HAP-1 (cell line): ENCODE results near the gene ENPP1.
"Not testable (repeated sequence)": the region's sequence is repeated elsewhere in the genome, so short reads cannot be mapped to it uniquely, and the experiment has no call there.

ENCODE experiments used
- DNase-seq, 2 experiments: peaks; one replicate each; pipeline ENCODE4 v3.0.0-alpha.2; 2016 to 2020; ENCODE audit warnings: low spot score in 2 of 2
- H3K27me3 ChIP-seq: fragments of 250-450 bp; sonication (Bioruptor Pico); 2 replicates; pipeline ENCODE4 v1.5.1; 2020; ENCODE audit warnings: low read depth, mild to moderate bottlenecking, moderate library complexity
- H3K36me3 ChIP-seq: fragments of 250-450 bp; sonication (Bioruptor Pico); replicated peaks from 2 replicates; pipeline ENCODE4 v1.5.1; 2020; ENCODE audit warnings: mild to moderate bottlenecking
- H3K4me1 ChIP-seq: fragments of 250-450 bp; sonication (Bioruptor Pico); 2 replicates; pipeline ENCODE4 v1.5.1; 2020; ENCODE audit warnings: mild to moderate bottlenecking
- H3K4me3 ChIP-seq: fragments of 250-450 bp; sonication (Bioruptor Pico); 2 replicates; pipeline ENCODE4 v1.5.1; 2020; ENCODE audit warnings: mild to moderate bottlenecking, moderate library complexity
- H3K9me3 ChIP-seq: fragments of 250-450 bp; sonication (Bioruptor Pico); 2 replicates; pipeline ENCODE4 v1.5.1; 2020; ENCODE audit warnings: mild to moderate bottlenecking, moderate library complexity
- in situ Hi-C: fragments of 300-500 bp; cut with MboI; formaldehyde crosslinking; loops from 3 replicates; pipeline ENCODE4 v1.14.3; 2020; ENCODE audit warnings: low sequenced_read_pairs, inconsistent platforms, mixed read lengths

The ENPP1 gene

DNA sequence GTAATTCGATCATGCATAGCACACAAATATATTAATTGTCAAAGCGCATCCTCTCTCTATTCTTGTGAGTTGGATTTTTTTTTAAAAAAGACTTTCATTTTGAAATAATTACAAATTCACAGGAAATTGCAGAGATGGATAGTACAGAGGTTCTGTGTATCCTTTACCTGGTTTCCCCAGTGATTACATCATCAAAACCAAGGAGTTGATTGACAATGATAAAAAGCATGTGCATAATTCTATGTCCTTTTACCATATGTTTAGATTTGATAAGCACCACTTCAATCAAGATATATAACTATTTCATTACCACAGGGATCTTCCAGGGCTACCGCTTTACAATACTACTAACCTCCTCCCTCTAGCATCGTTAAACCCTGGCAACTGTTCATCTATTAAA lies 103.1 kb downstream of the ENPP1 start:
- H3K27me3 ChIP-seq, result peaks cover 16% of the 10 kb centered on the region
- in situ Hi-C loops, result loop anchor here (10.0 kb wide), 1 partner anchor 364 kb away; no protein-coding TSS in a partner anchor
- no peaks in the 10 kb centered on the region for H3K36me3 ChIP-seq
- no peaks in the 10 kb centered on the region; the same call in 1 of the 2 replicates for H3K4me1 ChIP-seq
- no peak overlapping the region for H3K4me3 ChIP-seq
- no peak for DNase-seq
- H3K9me3 ChIP-seq, result no peaks in the 10 kb centered on the region

GRCh38 chr6:131911951-131912350 lies 104.1 kb downstream of the ENPP1 start:
- Histone ChIP-seq H3K4me1 (no peaks in the 10 kb centered on the region; the same call in 1 of the 2 replicates), H3K27me3 (peaks cover 16% of the 10 kb centered on the region), H3K9me3 (no peaks in the 10 kb centered on the region), H3K36me3 (no peaks in the 10 kb centered on the region), H3K4me3 (no peak overlapping the region)
- in situ Hi-C loops, result loop anchor here (10.0 kb wide), 1 partner anchor 363 kb away; no protein-coding TSS in a partner anchor
- no peak for DNase-seq

DNA sequence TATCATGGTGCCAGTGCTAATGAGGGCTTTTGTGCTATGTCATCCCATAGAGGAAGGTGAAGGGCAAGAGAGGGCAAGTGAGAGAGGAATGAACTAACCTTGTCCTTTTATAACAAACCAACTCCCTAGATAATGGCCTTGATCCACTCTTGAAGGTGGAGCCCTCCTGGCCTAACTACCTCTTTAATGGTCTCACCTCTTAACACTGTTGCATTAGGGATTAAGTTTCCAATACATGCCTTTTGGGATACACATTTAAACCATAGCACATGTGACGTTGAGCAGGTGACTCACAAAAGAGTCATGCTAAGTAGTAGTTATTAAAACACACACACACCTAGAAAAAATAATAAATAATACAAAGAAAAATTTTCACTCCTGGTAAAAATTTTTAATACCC lies 106.4 kb downstream of the ENPP1 start:
- peaks cover 16% of the 10 kb centered on the region for H3K27me3 ChIP-seq
- no peak for DNase-seq
- in situ Hi-C loops, result loop anchor here (10.0 kb wide), 1 partner anchor 361 kb away; no protein-coding TSS in a partner anchor
- H3K9me3 ChIP-seq, result no peaks in the 10 kb centered on the region
- no peaks in the 10 kb centered on the region; the same call in 1 of the 2 replicates for H3K4me1 ChIP-seq
- no peaks in the 10 kb centered on the region for H3K36me3 ChIP-seq
- H3K4me3 ChIP-seq, result no peak overlapping the region

GRCh38 chr6:131914967-131915751 lies 107.3 kb downstream of the ENPP1 start:
- peaks cover 16% of the 10 kb centered on the region for H3K27me3 ChIP-seq
- H3K9me3 ChIP-seq, result no peaks in the 10 kb centered on the region
- H3K4me3 ChIP-seq, result no peak overlapping the region
- in situ Hi-C loops, result loop anchor here (5.0 to 10.0 kb wide), 2 partner anchors 218 to 360 kb away; no protein-coding TSS in a partner anchor
- peak; percentile 75 to 77 for DNase-seq
- H3K36me3 ChIP-seq, result no peaks in the 10 kb centered on the region
- no peaks in the 10 kb centered on the region; the same call in 1 of the 2 replicates for H3K4me1 ChIP-seq

- in situ Hi-C loops, result loop anchor here (5.0 to 10.0 kb wide), 2 partner anchors 219 to 359 kb away; no protein-coding TSS in a partner anchor
- peaks cover 13% of the 10 kb centered on the region for H3K27me3 ChIP-seq
- not testable (repeated sequence) for H3K4me3 ChIP-seq, H3K36me3 ChIP-seq, H3K4me1 ChIP-seq, DNase-seq, H3K9me3 ChIP-seq
Measured at GRCh38 chr6:131916091-131916796, 108.4 kb downstream of the ENPP1 start.

DNA sequence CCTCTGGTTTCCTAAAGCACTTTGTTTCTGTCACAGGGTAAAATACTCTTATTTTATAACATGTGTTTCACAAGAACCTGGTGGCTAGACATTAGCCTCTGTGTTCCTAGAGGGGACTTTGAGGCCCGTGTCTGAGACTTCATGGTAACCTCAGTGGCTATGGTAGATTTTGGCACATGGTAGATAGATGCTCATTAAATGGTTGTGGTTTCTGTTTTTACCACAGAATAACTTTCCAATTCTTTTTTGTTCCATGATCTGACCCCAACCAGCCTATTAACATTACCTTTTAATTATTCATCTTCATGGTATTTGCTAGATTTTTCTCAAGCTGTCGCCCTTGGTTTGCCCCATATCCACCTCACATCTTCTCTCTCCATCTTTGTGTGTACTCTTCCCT lies 109.0 kb downstream of the ENPP1 start:
- no peaks in the 10 kb centered on the region for H3K36me3 ChIP-seq
- DNase-seq, result no peak
- no peaks in the 10 kb centered on the region for H3K9me3 ChIP-seq
- H3K4me3 ChIP-seq, result no peak overlapping the region
- no peaks in the 10 kb centered on the region; the same call in 1 of the 2 replicates for H3K4me1 ChIP-seq
- H3K27me3 ChIP-seq, result peaks cover 9% of the 10 kb centered on the region
- in situ Hi-C loops, result loop anchor here (5.0 to 10.0 kb wide), 2 partner anchors 220 to 358 kb away; no protein-coding TSS in a partner anchor

DNA sequence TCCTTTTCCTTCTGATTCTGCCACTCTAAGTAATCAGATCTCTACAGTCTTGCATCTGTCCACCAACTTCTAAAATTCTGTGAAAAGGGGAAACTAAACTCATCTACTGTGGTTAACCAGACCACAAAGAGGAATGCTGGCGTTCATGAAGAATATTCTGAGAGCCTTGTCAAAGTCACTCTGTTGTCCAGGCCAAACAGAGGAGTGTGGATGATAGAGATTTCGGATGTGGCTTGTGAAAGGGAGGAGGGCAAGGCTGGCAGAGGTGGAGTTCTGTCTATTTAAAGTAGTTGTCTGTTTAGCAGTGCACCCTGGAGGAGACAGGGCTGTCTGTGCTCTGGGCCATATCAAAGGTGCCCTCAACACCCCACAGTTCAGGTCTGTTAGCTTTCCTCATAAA lies 109.5 kb downstream of the ENPP1 start:
- no peaks in the 10 kb centered on the region for H3K36me3 ChIP-seq
- H3K4me3 ChIP-seq, result no peak overlapping the region
- no peak for DNase-seq
- in situ Hi-C loops, result loop anchor here (5.0 to 10.0 kb wide), 2 partner anchors 220 to 357 kb away; no protein-coding TSS in a partner anchor
- H3K9me3 ChIP-seq, result no peaks in the 10 kb centered on the region
- peaks cover 5% of the 10 kb centered on the region for H3K27me3 ChIP-seq
- no peaks in the 10 kb centered on the region; the same call in 1 of the 2 replicates for H3K4me1 ChIP-seq

DNA sequence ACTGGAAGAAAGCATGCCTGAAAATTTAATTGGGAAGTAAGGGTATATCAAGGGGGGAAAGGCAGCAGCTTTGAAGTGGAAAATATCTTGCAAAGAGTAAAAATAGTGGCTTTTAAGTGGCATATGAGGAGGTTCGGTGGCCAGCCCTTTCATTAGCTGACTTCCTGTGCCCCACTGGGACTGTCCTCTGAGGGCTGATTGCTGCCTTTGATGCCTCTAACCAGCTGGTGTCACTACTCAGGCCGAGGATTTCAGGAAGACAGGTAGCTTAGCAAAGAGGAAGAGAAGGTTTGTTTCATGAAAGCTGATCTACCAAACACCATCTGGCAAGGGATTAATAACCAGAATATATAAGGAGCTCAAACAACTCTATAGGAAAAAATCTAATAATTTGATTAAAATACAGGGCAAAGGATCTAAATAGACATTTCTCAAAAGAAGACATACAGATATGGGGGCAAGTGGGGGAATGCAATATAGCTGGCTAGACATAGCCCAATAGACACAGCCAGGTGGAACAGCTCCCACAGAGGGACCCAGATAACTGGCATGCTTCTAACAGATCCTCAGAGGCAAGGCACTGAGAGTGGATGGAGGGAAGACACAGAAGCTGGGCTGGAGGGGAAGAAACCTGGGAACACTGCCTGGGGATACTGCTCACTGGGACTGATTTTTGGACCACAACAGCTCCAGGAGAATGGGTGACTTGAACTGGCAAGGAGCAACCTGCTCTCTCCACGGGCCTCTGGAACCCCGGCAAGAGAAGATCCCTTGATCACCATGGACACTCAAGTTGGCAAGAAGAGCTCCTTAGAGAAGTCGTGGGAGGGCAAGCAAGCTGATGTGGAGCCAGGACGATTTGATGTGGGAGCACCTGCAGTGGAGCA lies 110.2 kb downstream of the ENPP1 start:
- in situ Hi-C loops, result loop anchor here (5.0 to 10.0 kb wide), 2 partner anchors 221 to 357 kb away; no protein-coding TSS in a partner anchor
- no peak for DNase-seq
- H3K9me3 ChIP-seq, result no peaks in the 10 kb centered on the region; the same call in 1 of the 2 replicates

DNA sequence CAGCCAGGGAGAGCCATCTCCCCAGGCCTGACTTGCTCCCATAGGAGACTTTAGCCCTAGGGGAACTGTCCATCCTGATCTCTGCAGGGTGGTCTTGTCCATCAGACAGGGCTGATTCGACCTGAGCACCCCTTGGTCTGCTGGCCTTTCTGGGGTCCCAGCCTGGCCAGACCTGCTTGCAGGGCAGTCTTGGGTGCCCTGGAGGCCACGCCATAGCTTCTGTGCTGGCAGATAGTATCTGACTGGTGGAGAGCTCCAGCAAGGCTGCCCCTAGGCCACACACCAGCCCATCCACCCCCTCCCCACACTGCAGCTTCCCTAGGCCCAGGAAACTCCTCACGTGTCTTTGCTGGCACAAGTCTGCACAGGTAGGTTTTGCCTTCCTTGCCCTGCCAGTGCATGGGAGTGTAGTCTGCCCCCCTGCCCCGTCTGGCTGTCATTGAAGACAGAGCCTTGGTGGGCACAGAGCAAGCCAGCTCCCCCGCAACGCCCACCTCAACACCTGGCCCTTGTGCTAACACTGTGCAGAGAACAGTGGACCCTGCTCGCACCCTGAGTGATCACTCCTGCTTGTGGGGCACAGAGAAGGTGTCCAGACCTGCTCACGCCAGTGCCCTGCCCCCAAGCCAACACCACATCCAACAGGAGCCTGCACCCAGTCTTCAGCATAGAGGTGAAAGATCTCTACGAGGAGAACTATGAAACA lies 111.0 kb downstream of the ENPP1 start:
- DNase-seq, result no peak
- in situ Hi-C loops, result loop anchor here (5.0 to 10.0 kb wide), 2 partner anchors 222 to 356 kb away; no protein-coding TSS in a partner anchor
- Histone ChIP-seq H3K4me1 (no peaks in the 10 kb centered on the region; the same call in 1 of the 2 replicates), H3K36me3 (no peaks in the 10 kb centered on the region), H3K4me3 (no peak overlapping the region), H3K27me3 (no peaks in the 10 kb centered on the region), H3K9me3 (no peaks in the 10 kb centered on the region; the same call in none of the 2 replicates)

More for the DNA sequence above, 110.2 kb downstream of the ENPP1 start:
- Histone ChIP-seq H3K27me3 (0 out of 2 replicates have a peak, but pooled peaks cover 3% of the 10 kb centered on the region), H3K4me1 (no peaks in the 10 kb centered on the region; the same call in 1 of the 2 replicates), H3K36me3 (no peaks in the 10 kb centered on the region), H3K4me3 (no peak overlapping the region)

DNA sequence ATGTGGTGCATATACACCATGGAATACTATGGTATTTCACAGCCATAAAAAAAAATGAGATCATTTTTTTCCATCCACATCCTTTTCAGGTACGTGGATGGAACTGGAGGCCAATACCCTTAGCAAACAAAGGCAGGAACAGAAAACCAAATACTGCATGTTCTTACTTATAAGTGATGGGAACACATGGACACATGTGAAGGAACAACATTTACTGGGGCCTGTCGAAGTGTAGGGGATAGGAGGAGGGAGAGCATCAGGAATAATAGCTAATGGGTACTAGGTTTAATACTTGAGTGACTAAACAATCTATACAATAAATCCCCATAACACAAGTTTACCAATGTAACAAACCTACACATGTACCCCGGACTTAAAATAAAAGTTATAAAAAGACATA lies 112.8 kb downstream of the ENPP1 start:
- no peak for DNase-seq
- H3K27me3 ChIP-seq, result no peaks in the 10 kb centered on the region
- no peaks in the 10 kb centered on the region for H3K36me3 ChIP-seq
- in situ Hi-C loops, result loop anchor here (5.0 kb wide), 1 partner anchor 562 kb away; no protein-coding TSS in a partner anchor
- no peaks in the 10 kb centered on the region for H3K4me1 ChIP-seq
- no peaks in the 10 kb centered on the region; the same call in none of the 2 replicates for H3K9me3 ChIP-seq
- no peak overlapping the region for H3K4me3 ChIP-seq

DNA sequence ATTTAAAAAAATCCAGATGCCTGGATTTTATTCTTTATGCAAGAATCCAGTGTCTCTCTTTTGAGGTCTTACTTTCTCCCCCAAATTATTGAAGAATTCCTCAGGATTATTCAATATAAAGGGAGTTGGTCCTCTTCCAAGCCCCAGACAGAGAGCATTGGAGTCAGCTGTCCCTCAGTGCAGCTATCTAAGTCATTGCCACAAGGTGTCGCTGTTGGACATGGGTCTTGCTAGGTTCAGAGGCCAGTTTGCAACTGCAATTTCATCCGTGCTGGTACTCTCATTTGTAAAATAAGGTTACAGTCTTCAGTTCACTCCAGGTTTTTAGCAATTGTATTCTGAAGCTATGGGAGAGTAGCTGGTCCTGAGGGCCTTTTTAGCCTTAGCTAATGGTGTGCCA lies 115.5 kb downstream of the ENPP1 start:
- Histone ChIP-seq H3K36me3 (no peaks in the 10 kb centered on the region), H3K4me3 (no peak overlapping the region), H3K4me1 (no peaks in the 10 kb centered on the region), H3K9me3 (no peaks in the 10 kb centered on the region; the same call in none of the 2 replicates), H3K27me3 (no peaks in the 10 kb centered on the region)
- in situ Hi-C loops, result loop anchor here (5.0 kb wide), 1 partner anchor 559 kb away; no protein-coding TSS in a partner anchor
- DNase-seq, result peak; percentile 55 to 80

DNA sequence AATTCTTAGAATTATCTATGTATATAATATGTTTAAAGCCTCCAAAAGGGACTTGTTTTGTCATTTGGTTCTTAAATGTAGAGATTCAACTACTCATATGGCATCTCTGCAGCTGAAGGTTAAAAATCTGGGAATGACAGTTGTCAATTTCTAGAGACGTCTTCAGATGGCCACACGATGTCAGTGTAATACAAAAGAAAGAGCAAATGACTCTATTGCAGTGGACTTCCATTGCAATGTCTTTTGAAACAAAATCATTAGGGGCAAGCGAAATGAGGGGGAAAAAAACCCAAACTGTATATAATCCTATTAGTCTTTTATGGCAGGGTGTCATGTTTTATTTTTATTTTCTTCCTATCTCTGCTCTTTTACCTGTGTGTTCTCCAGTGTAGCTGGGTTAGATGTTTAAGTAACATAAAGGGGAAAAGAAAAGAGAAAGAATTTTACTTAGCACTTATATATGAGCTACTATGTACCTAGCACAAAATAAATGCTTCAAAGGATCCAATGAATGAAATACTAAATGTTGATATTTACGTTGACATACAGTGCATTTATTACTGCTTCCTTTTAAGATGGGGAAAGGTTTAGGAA lies 117.2 kb downstream of the ENPP1 start:
- no peaks in the 10 kb centered on the region for H3K36me3 ChIP-seq
- no peak overlapping the region for H3K4me3 ChIP-seq
- peak in 1 of 2 experiments; percentile 71 for DNase-seq
- no peaks in the 10 kb centered on the region; the same call in none of the 2 replicates for H3K9me3 ChIP-seq
- H3K27me3 ChIP-seq, result no peaks in the 10 kb centered on the region
- H3K4me1 ChIP-seq, result no peaks in the 10 kb centered on the region
- in situ Hi-C loops, result loop anchor here (5.0 kb wide), 1 partner anchor 557 kb away; no protein-coding TSS in a partner anchor
